Measurements from ENCODE around the gene JARID2.

- TF ChIP-seq POLR2A (IDR thresholded peaks at IDR 0.05) (no peak), CTCF (IDR thresholded peaks at IDR 0.05) (no peak), POLR2AphosphoS5 (IDR thresholded peaks at IDR 0.05) (no peak)
Observed at GRCh38 chr6:15410126-15410391, 164.2 kb downstream of the JARID2 start.

Measured in breast epithelium (tissue), 3 donors.